GM23248 (cell line): ENCODE results near the gene NR5A2.

Source experiments
- EZH2 ChIP-seq: fragments of 200-600 bp; sonication (generic); IDR thresholded peaks from 2 replicates; pipeline ENCODE4 v1.6.1; 2018; ENCODE audit warnings: antibody characterized with exemption, mild to moderate bottlenecking; ENCODE audit not compliant: insufficient read depth, poor library complexity, severe bottlenecking
- EZH2phosphoT487 ChIP-seq: fragments of 200-600 bp; sonication (generic); IDR thresholded peaks from 2 replicates; pipeline ENCODE4 v1.6.1; 2018; ENCODE audit warnings: antibody characterized with exemption, moderate library complexity, mild to moderate bottlenecking, low read depth; ENCODE audit not compliant: insufficient read depth

- TF ChIP-seq EZH2 (no peak), EZH2phosphoT487 (no peak)
Measured at GRCh38 chr1:200213392-200213791, 185.9 kb downstream of the NR5A2 start.
